A549 (cell line): Measurements from ENCODE around the gene TMPRSS6.

Source experiments
- EHMT2 ChIP-seq: fragments of 200-600 bp; sonication (generic); IDR thresholded peaks from 2 replicates; pipeline ENCODE4 v1.6.1; 2016; ENCODE audit warnings: antibody characterized with exemption, low read depth, mild to moderate bottlenecking, moderate library complexity
- EP300 ChIP-seq, 2 experiments: fragments of >200 bp; sonication (Bioruptor Twin); formaldehyde crosslinking; IDR thresholded peaks; 2 replicates in 1 of 2; 3 replicates in 1 of 2; pipeline ENCODE4 v1.6.1; 2016 to 2017
- HEYL ChIP-seq: fragments of 250-450 bp; sonication (Bioruptor Pico); IDR thresholded peaks from 2 replicates; pipeline ENCODE4 v1.8.0; 2021; ENCODE audit warnings: mild to moderate bottlenecking, moderate library complexity
- HOXA7 ChIP-seq: fragments of 250-450 bp; sonication (Bioruptor Pico); IDR thresholded peaks from 2 replicates; pipeline ENCODE4 v1.5.0; 2020; ENCODE audit warnings: mild to moderate bottlenecking, moderate library complexity
- MAFK ChIP-seq: fragments of 450-650 bp; IDR thresholded peaks from 2 replicates; pipeline ENCODE4 v1.6.1; 2014; ENCODE audit not compliant: partially characterized antibody
- POLR2A ChIP-seq: IDR thresholded peaks from 2 replicates; pipeline ENCODE4 v1.6.1; 2012; ENCODE audit warnings: mild to moderate bottlenecking, low read length
- RAD21 ChIP-seq, 2 experiments: fragments of >200 bp in 1 of 2; sonication (Bioruptor Twin) in 1 of 2; formaldehyde crosslinking in 1 of 2; IDR thresholded peaks in 1 of 2; conservative IDR thresholded peaks in 1 of 2; 2 replicates in 1 of 2; 3 replicates in 1 of 2; pipeline ENCODE4 v1.6.1; 2012 to 2018; ENCODE audit warnings: inconsistent platforms in 1 of 2
- RNF2 ChIP-seq: fragments of 200-600 bp; sonication (generic); IDR thresholded peaks from 2 replicates; pipeline ENCODE4 v1.6.1; 2016; ENCODE audit warnings: low read depth, mild to moderate bottlenecking, antibody characterized with exemption, moderate library complexity, borderline replicate concordance
- USF2 ChIP-seq: fragments of 450-650 bp; IDR thresholded peaks from 2 replicates; pipeline ENCODE4 v1.6.1; 2014; ENCODE audit warnings: antibody characterized with exemption
- TF ChIP-seq, protein P1 (sequence below): fragments of 250-450 bp; sonication (Bioruptor Pico); IDR thresholded peaks from 2 replicates; pipeline ENCODE4 v1.5.0; 2020; ENCODE audit warnings: low read depth, mild to moderate bottlenecking, moderate library complexity
- TF ChIP-seq, protein P2 (sequence below): fragments of >200 bp; sonication (Bioruptor Twin); formaldehyde crosslinking; IDR thresholded peaks from 3 replicates; pipeline ENCODE4 v1.5.1; 2016

- TF ChIP-seq, protein P1, sequence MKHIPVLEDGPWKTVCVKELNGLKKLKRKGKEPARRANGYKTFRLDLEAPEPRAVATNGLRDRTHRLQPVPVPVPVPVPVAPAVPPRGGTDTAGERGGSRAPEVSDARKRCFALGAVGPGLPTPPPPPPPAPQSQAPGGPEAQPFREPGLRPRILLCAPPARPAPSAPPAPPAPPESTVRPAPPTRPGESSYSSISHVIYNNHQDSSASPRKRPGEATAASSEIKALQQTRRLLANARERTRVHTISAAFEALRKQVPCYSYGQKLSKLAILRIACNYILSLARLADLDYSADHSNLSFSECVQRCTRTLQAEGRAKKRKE: no peak
- TF ChIP-seq HEYL (CRISPR knock-in tag) (no peak), USF2 (no peak), MAFK (no peak), RNF2 (no peak), POLR2A (no peak), EHMT2 (no peak), HOXA7 (CRISPR knock-in tag) (no peak), EP300 (IDR thresholded peaks at IDR 0.05) (no peak), RAD21 (conservative IDR thresholded peaks at IDR 0.05 in 1 of 2, IDR thresholded peaks at IDR 0.05 in 1 of 2) (no peak)
- TF ChIP-seq, protein P2, sequence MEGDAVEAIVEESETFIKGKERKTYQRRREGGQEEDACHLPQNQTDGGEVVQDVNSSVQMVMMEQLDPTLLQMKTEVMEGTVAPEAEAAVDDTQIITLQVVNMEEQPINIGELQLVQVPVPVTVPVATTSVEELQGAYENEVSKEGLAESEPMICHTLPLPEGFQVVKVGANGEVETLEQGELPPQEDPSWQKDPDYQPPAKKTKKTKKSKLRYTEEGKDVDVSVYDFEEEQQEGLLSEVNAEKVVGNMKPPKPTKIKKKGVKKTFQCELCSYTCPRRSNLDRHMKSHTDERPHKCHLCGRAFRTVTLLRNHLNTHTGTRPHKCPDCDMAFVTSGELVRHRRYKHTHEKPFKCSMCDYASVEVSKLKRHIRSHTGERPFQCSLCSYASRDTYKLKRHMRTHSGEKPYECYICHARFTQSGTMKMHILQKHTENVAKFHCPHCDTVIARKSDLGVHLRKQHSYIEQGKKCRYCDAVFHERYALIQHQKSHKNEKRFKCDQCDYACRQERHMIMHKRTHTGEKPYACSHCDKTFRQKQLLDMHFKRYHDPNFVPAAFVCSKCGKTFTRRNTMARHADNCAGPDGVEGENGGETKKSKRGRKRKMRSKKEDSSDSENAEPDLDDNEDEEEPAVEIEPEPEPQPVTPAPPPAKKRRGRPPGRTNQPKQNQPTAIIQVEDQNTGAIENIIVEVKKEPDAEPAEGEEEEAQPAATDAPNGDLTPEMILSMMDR: no peak
These were observed 37.9 kb upstream of the TMPRSS6 start for GRCh38 chr22:37147186-37147990.
